ENCODE data around the gene MFSD6.
"Not testable (repeated sequence)": the region's sequence is repeated elsewhere in the genome, so short reads cannot be mapped to it uniquely, and the experiment has no call there.

Gene MFSD6

DNA sequence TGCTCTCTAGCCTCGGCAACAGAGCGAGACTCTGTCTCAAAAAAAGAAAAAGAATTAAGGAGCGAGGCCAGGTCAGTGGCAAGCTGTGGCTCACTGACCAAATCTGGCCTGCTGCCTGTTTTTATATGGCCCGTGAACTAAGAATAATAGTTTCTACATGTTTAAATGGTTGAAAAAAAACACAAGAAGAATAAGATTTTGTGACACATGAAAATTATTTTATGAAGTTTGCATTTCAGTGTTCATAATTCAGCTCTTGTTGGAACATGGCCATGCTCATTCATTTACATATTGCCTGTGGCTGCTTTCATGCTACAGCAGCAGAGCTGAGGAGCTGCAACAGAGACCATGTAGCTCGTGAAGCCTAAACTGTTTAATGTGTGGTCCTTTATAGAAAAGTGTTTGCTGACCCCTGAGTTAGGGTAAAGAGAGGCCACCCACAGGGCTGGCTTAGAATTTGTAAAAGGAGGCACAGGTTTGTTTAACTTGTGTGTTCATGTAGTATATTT, 59.5 kb downstream of the MFSD6 start:
- no peak for DNase-seq

DNA sequence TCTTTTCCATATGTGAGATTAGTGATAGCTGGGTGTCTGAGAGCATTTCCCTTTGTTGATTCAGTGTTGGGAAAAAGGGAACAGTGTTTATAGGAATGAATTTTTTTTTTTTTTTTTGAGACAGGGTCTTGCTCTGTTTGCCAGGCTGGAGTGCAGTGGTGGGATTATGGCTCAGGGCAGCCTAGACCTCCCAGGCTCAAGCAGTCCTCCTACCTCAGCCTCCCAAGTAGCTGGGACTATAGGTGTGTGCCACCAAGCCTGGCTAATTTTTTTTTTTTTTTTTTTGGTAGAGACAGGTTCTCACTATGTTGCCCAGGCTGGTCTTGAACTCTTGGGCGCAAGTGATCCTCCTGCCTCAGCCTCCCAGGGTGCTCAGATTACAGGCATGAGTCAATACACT, 60.2 kb downstream of the MFSD6 start:
- DNase-seq, result not testable (repeated sequence)

DNA sequence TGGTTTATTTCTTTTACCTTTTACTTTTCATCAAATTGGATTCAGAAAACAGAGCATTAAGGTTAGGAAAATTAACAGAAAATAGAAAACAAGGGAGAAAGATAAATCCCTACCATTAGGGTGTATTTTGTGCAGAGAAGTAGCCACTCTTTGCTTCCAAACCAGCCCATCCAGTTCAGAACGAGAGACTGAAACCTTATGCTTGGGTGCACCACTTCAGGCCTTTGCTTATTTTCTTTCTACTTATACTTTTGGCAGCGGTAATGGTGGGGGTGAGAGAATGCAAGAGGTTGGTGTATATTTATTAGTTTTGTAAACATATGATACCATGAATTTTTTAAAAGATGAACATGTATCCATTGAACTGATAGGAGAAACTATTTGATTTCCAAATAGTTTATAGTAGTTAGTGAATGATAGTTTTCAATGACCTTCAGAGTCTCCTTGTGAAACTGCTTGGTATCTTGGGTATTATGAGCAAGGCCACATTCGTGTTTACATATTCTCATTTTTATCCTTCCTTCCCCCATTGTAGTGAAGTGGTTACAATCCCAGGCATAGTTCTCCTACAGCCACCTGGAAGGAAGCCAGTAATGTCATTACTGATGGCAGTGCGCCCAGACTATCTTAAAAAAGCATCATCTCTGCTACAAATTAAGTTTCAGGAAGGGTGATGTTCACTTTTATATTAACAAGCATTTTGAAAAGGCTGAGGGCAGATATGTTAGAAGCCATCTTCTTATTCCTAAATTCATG, 60.8 kb downstream of the MFSD6 start:
- DNase-seq, result peak; percentile 95

DNA sequence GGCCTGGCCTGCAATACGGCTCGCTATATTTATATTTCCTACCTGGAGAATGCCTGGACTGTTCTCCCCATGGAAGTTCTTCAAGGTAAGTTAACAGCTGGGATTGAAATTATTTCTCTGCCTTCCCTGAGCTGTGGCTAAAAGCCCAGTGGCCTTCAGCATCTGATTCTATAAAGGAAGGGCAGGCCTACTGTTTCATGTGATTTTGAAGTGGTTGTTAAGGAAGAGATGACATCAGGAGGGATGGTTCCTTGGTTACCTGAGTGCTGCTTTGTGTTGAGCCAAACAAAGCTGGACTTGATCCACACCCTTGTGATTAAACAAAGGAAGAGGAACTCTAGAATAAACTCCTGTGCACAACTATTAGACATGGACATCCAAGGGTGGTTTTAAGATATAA, 61.6 kb downstream of the MFSD6 start:
- DNase-seq, result peak; percentile 41

DNA sequence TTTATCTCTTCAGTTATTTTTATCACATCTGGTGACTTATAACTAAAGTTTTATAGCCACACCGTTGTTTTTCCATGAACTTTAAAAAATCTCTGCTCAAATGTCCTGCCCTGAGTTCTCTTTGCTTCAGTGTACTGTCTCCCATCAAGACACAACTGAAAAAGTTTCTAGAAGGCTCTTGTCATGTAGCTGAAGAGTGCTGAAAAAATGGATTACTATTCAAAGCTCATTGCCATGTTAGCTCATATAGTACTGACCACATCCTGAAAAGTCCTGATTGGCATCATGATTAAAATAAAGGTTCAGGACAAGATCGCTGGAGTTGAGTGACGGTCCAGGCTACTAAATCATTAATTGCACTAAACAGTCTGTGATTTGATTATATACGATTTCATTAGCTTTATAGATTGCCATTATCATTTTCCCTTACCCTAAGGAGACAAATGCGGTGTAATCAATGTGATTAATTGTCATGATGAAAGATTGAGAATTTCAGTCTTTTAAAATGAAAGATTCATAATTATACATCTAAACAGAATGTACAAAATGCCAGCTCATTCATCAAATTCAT, 62.2 kb downstream of the MFSD6 start:
- no peak for DNase-seq

DNA sequence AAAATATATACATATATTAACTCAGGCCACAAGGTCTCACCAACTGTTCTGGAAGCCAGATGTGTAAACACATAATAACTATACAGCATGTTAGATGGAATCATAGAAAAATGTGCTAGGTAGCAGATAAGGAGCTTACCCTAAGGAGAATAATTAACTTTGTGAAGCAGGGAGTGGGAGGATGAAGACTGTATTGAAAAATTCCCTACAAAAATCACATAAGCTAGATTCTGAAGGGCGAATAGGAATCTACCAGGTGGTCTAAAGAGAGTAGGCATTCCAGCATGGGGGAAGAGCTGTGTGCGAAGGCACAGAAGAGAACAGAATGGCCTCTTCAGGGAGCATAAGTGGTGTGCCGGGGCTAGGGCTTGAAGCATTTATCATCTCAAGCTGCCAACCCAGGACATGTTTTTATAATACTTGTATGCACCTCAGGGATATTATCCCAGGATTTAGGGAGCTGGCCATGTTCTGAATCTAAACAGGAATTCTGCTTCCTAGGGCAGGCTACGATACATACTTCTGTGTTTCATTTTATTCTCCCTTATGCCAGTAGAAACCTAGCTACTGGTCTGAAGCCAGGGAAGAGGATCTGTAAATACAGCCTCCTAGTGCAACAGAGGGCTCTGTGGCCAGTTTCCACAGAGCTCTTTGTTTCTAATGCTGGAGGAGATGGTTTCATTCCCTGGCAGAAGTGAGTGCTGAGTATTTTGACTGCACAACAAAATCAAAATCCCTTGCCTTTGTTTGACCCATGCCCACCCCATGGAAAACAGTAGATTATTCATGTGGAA, 69.7 kb downstream of the MFSD6 start:
- DNase-seq, result peak; percentile 67

DNA sequence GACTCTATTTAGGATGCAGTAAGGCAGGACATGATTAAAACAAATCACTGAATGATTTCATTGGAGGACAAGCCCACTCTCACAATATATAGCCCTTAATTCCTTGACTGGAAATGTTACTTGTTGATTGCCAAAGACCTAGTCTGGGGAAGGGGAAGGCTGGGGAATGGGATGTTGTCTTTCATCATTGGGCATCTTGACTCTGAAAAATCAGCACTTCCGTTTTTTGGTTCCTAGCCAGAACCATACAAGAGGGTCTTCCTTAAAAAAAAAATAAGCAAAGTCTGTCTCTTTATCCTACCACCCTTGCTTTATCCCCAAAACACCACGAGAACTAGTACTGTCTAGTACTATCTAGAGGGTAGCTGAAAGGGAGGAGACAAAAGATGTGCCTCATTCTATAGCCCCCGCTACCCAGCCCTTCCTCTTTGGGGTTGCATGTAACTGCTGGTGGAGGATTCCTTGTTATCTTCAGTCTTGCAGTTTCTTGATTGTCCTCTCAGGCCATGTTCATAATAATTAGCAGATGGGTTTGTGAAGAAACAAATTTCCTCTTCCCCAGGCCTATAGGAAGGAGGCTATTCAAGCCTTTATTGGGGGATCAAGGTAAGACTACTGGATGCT, 70.5 kb downstream of the MFSD6 start:
- DNase-seq, result no peak

DNA sequence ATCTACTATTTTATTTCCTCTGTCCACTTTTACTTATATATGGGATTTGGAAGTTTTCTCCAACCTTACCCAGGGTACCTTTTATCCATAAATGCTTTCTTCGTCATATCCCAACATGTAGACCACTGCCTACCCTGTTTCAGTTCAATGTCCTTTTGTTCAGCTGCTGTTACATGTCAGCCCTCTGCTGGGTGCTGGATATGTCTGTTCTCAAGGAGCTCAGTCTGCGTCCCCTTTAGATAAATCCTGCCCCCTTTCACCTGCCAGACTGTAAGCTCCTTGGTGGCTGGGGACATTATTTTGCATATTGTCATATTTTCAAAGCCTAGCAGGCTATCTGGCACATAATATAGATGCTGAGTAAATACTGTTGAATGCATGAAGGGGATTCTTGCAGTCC, 73.2 kb downstream of the MFSD6 start:
- DNase-seq, result no peak

DNA sequence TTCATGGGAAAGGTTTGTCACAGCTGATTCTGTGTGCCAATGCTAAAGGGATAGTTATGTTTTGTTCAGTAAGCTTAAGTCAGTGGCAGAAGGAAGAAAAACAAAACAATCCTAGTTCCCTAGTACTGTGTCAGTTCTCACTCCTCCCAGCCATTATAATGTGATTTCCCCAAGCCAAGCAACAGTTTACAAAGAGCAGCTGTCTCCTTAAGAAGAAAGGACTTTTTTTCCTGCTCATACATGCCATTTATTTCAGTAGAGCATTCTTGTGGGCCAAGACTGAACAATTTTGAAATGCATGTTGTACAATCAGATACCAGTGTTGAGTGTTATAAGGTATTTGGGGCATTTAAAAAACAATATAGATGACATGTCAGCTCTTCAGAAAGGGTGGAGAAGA, 74.3 kb downstream of the MFSD6 start:
- DNase-seq, result no peak

DNA sequence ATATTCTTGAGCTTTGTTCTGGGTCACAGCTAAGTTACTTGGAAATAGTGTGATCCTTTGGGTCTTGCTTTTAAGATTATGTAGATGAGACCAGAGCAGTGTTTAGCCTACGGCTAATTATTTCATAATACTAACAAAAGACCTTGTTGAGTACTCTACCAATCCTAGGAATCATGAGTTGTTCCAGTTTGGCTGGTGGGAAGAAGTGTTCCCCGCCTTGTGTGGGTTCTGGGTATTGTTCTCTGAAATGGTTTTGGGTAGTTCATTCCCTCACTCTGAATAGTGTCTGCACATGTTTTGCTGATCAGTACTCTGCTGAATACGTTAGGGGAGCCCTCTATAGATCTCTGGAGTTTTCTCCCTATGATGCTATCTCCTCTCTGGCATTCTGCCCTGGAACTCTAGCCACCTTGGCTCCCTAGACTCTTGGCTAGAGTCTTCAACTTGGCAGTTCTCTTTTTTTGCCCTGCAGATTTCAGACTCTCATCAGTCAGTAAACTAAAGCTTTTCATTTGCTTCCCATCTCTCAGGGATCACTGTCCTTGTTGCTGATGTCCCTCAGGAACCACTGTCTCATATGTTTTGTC, 78.0 kb downstream of the MFSD6 start:
- no peak for DNase-seq

DNA sequence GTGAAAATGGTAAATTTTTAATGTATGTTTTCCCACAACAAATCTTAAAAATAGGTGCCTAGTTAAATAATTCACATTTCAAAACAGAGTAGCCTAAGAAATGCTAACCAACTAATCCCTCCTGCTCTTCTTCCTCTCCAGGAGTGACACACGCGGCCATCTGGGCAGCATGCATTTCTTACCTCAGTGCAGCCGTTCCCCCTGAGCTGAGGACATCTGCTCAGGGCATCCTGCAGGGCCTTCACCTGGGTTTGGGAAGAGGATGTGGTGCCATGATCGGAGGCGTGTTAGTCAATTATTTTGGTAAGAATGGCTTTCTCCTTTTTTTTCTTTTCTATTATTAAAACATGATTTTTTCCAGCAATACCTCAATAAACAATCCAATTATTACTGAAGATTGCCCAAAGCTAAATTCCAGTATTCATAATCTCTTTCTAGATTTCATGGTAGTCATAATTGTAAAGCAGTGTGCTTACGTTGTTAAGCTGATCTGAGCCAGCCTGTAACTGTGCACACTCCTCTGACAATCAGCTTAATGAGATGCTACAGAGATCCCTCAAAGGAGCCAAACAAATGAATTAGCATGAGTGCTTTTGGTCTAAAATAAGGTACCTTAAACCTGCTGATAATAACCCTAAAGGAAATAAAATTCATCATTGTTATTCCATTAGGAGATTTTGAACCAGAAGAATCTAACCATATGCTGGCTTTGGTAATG, 80.5 kb downstream of the MFSD6 start:
- DNase-seq, result no peak

DNA sequence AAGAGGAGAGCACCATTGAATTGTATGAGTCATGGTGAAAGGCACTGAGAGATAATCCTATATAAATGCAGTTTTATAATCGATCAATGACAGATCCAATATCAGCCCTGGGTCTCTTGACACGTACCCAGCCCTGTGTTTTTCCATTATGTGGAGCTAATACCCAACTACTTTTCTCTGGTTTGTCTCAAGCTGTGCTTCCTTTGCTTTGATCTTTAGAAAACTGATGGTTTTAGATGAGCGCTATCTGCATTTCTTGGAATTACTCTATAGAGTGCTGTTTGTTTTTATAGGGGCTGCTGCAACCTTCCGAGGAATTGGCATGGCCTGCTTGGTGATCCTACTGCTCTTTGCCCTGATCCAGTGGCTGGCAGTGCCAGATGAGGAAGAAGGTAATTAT, 81.3 kb downstream of the MFSD6 start:
- DNase-seq, result no peak

DNA sequence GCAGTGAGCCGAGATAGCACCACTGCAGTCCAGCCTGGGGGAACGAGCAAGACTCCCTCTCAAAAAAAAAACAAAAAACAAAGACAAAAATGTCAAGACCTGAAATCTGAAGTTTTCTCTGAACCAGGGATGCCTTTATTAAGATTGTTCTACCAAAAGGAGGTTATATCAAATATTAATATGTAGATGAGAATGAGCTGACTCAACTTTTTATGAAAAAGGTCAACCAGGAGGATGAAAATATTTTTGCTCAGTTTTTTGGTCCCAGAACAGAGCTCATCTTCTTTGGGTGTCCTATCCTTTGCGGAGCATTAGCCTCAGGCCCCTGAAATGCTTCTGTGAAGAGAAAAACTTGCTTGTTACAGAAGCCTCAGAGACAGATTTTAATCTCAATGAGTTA, 82.3 kb downstream of the MFSD6 start:
- DNase-seq, result no peak

DNA sequence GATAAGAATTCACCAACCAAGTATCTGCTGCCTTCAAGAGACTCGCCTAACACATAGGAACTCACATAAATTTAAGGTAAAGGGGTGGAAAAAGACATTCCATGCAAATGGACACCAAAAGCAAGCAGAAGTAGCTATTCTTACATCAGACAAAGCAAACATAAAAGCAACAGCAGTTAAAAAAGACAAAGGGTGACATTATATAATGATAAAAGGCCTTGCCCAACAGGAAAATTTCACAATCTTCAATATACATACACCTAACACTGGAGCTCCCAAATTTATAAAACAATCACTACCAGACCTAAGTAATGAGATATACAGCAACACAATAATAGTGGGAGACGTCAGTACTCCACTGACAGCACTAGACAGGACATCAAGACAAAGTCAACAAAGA, 84.9 kb downstream of the MFSD6 start:
- no peak for DNase-seq

DNA sequence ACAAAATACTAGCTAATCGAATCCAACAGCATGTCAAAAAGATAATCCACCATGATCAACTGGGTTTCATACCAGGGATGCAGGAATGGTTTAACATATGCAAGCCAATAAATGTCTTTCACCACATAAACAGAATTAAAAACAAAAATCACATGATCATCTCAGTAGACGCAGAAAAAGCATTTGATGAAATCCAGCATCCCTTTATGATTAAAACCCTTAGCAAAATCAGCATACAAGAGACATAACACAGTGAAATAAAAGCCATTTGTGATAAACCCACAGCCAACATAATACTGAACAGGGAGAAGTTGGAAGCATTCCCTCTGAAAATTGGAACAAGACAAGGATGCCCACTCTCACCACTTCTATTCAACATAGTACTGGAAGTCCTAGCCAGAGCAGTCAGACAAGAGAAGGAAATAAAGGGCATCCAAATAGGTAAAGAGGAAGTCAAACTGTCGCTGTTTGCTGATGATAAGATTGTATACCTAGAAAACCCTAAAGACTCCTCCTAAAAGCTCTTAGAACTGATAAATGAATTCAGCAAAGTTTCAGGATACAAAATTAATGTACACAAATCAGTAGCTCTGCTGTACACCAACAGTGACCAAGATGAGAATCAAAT, 86.6 kb downstream of the MFSD6 start:
- not testable (repeated sequence) for DNase-seq

DNA sequence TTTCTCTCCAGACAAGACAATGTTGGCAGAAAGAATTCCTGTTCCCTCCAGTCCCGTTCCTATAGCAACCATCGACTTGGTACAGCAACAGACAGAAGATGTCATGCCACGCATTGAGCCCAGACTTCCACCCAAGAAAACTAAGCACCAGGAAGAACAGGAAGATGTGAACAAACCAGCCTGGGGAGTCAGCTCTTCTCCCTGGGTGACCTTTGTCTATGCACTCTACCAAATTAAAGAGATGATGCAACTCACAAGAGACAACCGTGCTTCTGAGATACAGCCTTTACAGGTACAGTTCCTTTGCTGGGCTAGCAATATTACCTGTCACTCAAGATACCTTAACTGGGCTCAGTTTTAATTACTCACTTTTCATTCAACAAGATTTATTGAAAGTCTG, 89.3 kb downstream of the MFSD6 start:
- no peak for DNase-seq

DNA sequence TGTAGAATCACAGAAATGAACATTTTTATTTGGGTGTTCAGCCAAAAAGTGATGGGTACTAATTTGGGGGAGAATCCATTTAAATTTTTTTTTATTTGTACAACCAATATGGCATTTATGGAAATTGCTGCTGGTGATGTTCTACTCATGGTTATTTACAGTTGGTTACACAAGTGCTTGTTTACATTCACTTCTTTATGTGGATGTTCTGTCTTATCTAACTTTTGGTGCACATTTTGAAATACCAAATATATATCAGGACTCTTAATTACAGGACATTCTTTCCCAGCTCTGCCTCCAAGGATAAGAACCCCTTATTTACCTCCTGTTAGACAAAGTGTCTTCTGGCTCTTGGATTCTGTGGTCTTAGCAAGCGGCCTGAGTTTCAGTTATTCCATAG, 91.1 kb downstream of the MFSD6 start:
- DNase-seq, result no peak

DNA sequence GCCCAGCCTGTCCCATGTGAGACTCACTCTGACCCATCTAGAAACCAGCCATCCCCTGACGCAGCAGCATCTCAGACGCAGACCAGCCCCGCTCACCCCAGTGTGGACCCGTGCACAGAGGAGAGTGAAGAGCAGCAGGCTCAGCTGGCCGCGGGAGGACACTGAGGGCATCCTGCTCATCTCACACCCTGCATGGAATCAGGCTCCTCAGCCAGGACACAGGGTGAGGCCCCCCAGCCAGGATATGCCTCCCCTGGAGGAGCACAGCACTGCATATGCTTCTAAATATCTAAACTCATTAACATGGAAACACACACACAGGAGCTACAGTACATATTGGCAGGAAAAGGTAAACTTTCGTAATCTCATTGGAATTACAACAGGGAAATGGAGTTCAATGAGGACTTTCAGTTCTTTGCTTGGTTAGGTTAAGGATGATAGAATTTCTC, 91.9 kb downstream of the MFSD6 start:
- no peak for DNase-seq

DNA sequence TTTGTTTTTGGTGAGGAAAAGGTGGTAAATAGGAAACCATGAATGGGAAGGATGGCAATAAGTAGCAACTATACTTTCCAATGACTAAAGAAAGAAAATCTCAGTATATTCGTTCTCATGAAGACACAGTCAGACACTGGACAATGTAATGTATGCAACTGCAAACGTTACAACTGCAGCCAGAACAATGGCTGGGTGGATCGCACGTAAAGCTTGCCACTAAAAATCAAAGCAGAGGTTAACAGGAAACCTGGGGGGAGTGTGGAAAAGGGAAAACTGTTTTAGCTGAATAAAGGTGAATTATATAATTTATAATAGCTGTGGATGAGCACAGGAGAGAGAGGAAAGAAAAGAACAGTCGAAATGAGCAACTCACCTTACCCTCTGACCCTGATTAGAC, 93.1 kb downstream of the MFSD6 start:
- DNase-seq, result no peak

DNA sequence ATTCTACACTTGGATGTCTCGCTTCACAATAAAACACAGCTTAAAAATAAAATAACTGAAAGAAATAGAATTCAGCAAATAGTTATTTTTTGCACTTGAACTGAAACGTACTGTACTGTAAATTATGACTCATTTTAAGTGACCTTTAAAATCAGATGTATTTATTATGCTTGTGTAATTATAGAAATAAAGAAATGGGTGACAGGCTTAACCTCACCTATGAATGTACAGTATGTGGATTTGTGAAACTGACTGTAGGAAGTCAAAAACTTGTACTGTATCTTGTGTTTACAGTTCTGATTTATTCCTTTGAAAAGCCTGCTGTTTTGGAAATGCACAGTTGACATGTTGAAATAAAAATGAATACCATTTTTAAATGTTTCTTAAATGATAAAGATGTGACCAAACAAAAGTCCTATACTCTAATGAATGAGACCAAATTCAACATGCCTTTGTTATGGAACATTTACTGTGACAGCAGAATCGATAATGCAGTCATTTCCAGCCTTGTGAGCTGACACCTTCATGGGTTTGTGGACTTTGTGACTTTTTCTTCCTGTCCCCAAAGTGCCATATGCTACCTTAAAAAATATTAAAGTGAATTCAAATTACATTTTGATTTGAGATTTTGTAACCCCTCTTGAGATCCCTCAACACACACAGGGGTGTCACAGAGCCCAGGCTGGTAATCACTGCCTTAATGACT, 93.7 kb downstream of the MFSD6 start:
- no peak for DNase-seq

DNA sequence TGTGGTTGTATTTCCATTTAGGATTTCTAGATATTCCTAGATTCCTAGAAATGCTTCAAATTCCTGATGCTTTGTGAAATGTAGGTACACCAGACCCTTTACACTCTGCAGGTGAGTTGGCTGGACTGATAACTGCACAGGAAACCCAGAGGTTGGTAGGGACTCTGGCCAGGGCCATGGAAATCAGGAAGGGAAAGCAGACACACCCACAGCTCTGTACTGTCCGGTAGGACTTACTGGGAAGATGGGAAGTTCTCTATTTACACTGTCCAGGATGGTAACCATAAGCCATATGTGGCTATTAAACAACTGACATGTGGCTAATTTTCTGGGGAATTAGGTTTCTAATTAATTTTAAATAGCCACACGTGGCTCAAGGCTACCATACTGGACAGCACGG, 94.9 kb downstream of the MFSD6 start:
- no peak for DNase-seq
